ENCODE results near the gene LRRTM4.

DNA sequence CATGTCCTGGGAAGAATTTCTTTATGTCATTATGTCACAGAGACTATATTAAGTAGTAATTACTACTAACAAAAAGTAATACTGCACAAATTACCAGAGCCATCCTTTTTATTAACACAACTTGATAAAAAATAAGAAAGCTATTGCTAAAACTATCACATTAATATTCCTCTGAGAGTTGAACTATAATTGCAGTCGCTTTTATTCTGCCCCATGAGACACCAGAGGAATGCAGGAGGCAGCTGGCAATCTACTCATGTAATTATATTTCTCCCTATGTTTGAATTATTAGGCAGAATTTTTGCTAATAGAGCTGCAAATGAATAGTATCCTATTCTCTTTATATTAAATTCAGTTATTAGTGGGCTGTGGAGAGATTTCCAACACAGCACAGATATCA, 220.7 kb downstream of the LRRTM4 start:
- no peak for TF ChIP-seq POLR2A (IDR thresholded peaks at IDR 0.05)
- TF ChIP-seq, protein P1, sequence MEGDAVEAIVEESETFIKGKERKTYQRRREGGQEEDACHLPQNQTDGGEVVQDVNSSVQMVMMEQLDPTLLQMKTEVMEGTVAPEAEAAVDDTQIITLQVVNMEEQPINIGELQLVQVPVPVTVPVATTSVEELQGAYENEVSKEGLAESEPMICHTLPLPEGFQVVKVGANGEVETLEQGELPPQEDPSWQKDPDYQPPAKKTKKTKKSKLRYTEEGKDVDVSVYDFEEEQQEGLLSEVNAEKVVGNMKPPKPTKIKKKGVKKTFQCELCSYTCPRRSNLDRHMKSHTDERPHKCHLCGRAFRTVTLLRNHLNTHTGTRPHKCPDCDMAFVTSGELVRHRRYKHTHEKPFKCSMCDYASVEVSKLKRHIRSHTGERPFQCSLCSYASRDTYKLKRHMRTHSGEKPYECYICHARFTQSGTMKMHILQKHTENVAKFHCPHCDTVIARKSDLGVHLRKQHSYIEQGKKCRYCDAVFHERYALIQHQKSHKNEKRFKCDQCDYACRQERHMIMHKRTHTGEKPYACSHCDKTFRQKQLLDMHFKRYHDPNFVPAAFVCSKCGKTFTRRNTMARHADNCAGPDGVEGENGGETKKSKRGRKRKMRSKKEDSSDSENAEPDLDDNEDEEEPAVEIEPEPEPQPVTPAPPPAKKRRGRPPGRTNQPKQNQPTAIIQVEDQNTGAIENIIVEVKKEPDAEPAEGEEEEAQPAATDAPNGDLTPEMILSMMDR (IDR thresholded peaks at IDR 0.05): no peak

All from lower leg skin (tissue), 3 donors.